Upper lobe of right lung (tissue), 1 donor: ENCODE results near the gene KANSL1. TPM values are rescaled to one million over a fixed set of nuclear protein-coding genes. Genes with fewer than 3 reads are reported as not detected.

Source experiments
- ATAC-seq: fragments of 200-7000 bp; cut with Tn5 transposase; one replicate; pipeline ENCODE4 v1.9.1; 2020; ENCODE audit warnings: mild to moderate bottlenecking, moderate library complexity
- DNase-seq: peaks from one replicate; pipeline ENCODE4 v3.0.0-alpha.2; 2020
- H3K27ac ChIP-seq: fragments of 200-600 bp; one replicate; pipeline ENCODE4 v1.8.0; 2022
- H3K27me3 ChIP-seq: fragments of 200-600 bp; one replicate; pipeline ENCODE4 v1.8.0; 2022; ENCODE audit warnings: mild to moderate bottlenecking
- H3K36me3 ChIP-seq: fragments of 200-600 bp; one replicate; pipeline ENCODE4 v1.8.0; 2022
- H3K4me1 ChIP-seq: fragments of 200-600 bp; one replicate; pipeline ENCODE4 v1.8.0; 2022
- H3K4me3 ChIP-seq: fragments of 200-600 bp; one replicate; pipeline ENCODE4 v1.8.0; 2022; ENCODE audit warnings: mild to moderate bottlenecking
- H3K9me3 ChIP-seq: fragments of 200-600 bp; one replicate; pipeline ENCODE4 v1.8.0; 2022
- CTCF ChIP-seq: fragments of 200-600 bp; IDR thresholded peaks from one replicate; pipeline ENCODE4 v1.8.0; 2022; ENCODE audit warnings: antibody characterized with exemption
- intact Hi-C: fragments of 100-400 bp; cut with DNase I; formaldehyde crosslinking; loops from one replicate; pipeline ENCODE4 v1.11.0; 2022
- total RNA-seq: library from RNA; stranded (reverse); fragmentation: NEBNext Ultra II Directional; extraction: Animal tissue kit (Norgen Biotek cat#: 25700); gene quantifications from one replicate; pipeline ENCODE4 v1.2.1, GENCODE V29; 2021
- donor health status: DM: no; HTN: yes; CAD: no; lungs with severe emphysema.

KANSL1 gene
- total RNA-seq, 1 donor from 2014 or later: 69.8 TPM

GRCh38 chr17:46151762-46152161 is 41.5 kb downstream of the KANSL1 start:
- H3K27ac ChIP-seq: no peak overlapping the region
- ATAC-seq (no peak), DNase-seq (no peak)
- H3K4me1 ChIP-seq: peaks cover 75% of the 10 kb centered on the region
- no peaks in the 10 kb centered on the region for H3K9me3 ChIP-seq
- no peak overlapping the region for H3K4me3 ChIP-seq
- no peaks in the 10 kb centered on the region for H3K27me3 ChIP-seq
- intact Hi-C loops: no loop called here
- H3K36me3 ChIP-seq: no peaks in the 10 kb centered on the region
- TF ChIP-seq CTCF: no peak

DNA sequence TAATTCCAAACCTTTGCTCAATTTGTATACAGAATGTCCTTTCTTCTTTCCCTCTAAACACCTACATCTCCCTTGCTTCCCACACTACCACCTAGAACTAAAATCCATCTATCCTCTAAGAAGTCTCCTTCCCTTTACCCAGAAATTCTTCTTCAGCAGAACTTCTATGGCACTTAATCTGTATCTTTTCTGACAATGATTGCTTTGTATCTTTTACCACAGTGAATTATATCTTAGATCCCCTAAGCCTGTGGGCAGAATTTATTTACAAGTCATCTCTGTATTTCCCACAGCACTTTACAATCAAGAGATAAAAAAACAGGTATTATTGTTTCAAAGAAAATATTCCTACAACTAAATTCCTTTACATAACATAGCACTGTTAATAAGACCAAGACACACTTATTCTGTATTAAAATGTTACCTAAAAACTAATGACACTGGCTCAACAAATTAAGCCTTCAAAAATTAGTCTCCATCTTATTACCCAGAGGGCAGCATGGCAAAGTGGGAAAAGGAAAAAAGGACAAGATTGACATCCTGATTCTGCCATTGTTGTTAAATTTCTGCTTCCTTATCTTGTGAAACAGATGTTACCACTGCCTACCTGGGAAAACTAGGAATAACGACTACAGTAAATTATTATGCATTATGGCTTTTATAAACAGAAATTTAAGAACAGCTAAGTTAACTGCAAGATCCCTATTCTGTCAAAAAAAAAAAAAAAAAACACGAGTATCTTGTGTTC is 42.8 kb downstream of the KANSL1 start:
- no peaks in the 10 kb centered on the region for H3K9me3 ChIP-seq
- no peak for ATAC-seq
- H3K4me3 ChIP-seq: no peak overlapping the region
- TF ChIP-seq CTCF: no peak
- no peak overlapping the region for H3K27ac ChIP-seq
- H3K27me3 ChIP-seq: no peaks in the 10 kb centered on the region
- H3K36me3 ChIP-seq: no peaks in the 10 kb centered on the region
- peaks cover 72% of the 10 kb centered on the region for H3K4me1 ChIP-seq
- no peak for DNase-seq
- intact Hi-C loops: no loop called here

- H3K4me1 ChIP-seq: peaks cover 69% of the 10 kb centered on the region
- ATAC-seq: no peak
- H3K9me3 ChIP-seq: no peaks in the 10 kb centered on the region
- TF ChIP-seq CTCF: no peak
- H3K27me3 ChIP-seq: no peaks in the 10 kb centered on the region
- H3K27ac ChIP-seq: no peak overlapping the region
- H3K36me3 ChIP-seq: no peaks in the 10 kb centered on the region
- H3K4me3 ChIP-seq: no peak overlapping the region
- DNase-seq: no peak
- intact Hi-C loops: no loop called here
Observed at GRCh38 chr17:46148247-46148646, 45.0 kb downstream of the KANSL1 start.

DNA sequence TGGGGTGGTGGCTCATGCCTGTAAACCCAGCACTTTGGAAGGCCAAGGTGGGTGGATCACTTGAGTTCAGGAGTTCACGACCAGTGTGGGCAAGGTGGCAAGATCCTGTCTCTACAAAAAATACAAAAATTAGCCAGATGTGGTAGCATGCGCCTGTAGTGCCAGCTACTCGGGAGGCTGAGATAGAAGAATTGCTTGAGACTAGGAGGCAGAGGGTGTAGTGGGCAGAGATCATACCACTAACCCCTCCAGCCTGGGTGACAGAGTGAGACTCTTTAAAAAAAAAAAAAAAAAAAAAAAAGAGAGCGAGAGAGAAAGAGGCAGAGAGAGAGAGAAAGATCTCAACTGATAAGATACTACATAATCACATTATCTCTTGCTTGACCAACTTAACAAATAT is 45.9 kb downstream of the KANSL1 start:
- H3K27ac ChIP-seq: no peak overlapping the region
- H3K36me3 ChIP-seq: no peaks in the 10 kb centered on the region
- TF ChIP-seq CTCF: no peak
- intact Hi-C loops: no loop called here
- no peaks in the 10 kb centered on the region for H3K9me3 ChIP-seq
- no peak overlapping the region for H3K4me3 ChIP-seq
- DNase-seq (no peak), ATAC-seq (no peak)
- H3K27me3 ChIP-seq: no peaks in the 10 kb centered on the region
- H3K4me1 ChIP-seq: peaks cover 66% of the 10 kb centered on the region

DNA sequence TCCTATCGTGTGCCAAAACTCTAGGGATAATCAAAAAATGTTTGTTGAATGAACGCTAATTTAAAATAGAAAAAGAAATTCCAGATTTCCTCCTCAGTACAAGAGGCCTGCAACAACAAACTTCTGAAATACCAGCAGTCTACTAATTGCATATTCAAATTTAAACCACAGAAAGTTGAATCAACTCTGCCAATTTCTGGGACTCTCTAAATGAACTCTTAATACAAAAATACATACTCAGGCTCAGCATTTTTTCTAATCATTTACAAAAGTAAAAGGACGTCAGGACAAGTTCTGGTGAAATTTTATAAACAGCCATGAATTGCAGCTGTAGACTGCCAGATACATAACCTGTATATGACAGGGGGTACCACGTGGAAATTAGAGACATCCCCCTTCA is 49.0 kb downstream of the KANSL1 start:
- no peak for ATAC-seq
- Histone ChIP-seq H3K4me3 (no peak overlapping the region), H3K27me3 (no peaks in the 10 kb centered on the region), H3K36me3 (no peaks in the 10 kb centered on the region), H3K27ac (no peak overlapping the region), H3K9me3 (no peaks in the 10 kb centered on the region), H3K4me1 (peaks cover 68% of the 10 kb centered on the region)
- intact Hi-C loops: no loop called here
- DNase-seq: no peak
- no peak for TF ChIP-seq CTCF

GRCh38 chr17:46143827-46144236 is 49.4 kb downstream of the KANSL1 start:
- no peak overlapping the region for H3K27ac ChIP-seq
- H3K4me1 ChIP-seq: peaks cover 70% of the 10 kb centered on the region
- no peak overlapping the region for H3K4me3 ChIP-seq
- no peaks in the 10 kb centered on the region for H3K36me3 ChIP-seq
- TF ChIP-seq CTCF: no peak
- H3K9me3 ChIP-seq: no peaks in the 10 kb centered on the region
- intact Hi-C loops: no loop called here
- ATAC-seq (no peak), DNase-seq (no peak)
- H3K27me3 ChIP-seq: no peaks in the 10 kb centered on the region
